ENCODE results near the gene WDR62.

WDR62 gene

GRCh38 chr19:36054733-36055686, at the start of gene WDR62:
Gene WDR62, plus strand, starts transcription at chr19:36054897. Its CDS starts 75 bp downstream, at chr19:36054972.
- FAIRE-seq, result no peak

GRCh38 chr19:36006955-36007354, 47.7 kb upstream of the WDR62 start:
- FAIRE-seq, result no peak

- no peak for FAIRE-seq
Observed at GRCh38 chr19:36008336-36008978, 46.2 kb upstream of the WDR62 start, which contains the start of gene SYNE4. Gene SYNE4, minus strand, starts transcription at chr19:36008813. Its CDS starts 132 bp downstream, at chr19:36008681.

DNA sequence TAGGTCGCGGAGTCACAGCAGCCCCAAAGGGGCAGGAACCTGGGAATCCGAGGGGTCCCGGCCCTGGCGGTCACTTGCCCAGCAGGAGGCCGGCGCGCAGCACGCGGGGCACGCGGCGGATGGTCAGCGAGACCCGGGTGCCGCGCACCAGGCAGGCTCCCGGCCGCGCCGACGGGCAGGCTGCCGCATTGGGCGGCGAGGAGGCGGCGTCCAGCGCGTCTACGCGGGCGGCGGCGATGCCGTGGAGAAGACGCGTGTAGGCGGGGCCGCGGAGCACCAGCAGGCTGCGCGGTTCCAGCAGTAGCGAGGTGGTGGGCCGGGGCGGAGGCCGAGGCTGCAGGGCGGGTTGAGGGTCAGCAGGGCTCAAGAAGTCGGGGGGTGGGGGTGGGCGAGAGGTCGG, 45.5 kb upstream of the WDR62 start:
- no peak for FAIRE-seq

- FAIRE-seq, result no peak
Observed at GRCh38 chr19:36009633-36010379, 44.9 kb upstream of the WDR62 start.

GRCh38 chr19:36010402-36010801, 44.3 kb upstream of the WDR62 start:
- FAIRE-seq, result no peak

DNA sequence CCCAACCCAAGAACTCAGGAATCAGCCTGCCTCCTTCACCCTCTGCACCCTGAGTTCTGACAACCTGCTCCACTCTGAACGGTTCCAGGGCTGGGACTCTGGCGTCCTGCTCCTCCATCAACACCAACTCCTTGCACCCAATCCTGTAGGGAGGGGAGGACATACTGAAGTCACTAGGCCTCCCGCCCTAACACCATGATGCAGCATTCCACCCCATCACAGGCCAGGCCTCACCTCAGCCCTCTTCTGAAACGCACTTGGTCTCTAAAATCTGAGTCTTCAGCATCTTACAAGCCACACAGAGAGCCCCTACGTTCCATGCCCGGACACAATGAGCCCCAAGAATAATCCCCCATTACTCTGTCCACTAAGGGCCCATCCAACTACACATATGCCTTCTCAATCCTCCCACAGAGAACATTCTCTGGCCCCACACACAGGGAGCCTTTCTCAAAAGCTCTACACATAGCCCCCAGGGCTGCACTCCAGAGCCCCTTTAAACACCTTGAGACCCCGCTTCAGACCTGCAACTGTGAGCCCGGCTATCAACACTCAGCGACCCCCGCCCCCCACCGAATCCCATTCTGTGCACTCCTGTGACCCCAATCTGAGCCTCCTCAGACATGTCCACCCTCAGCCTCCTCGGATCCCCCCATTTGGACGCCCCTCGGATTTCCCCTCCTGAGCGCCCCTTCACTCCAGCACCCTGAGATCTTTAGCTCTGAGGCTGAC, 41.3 kb upstream of the WDR62 start:
- no peak for FAIRE-seq

DNA sequence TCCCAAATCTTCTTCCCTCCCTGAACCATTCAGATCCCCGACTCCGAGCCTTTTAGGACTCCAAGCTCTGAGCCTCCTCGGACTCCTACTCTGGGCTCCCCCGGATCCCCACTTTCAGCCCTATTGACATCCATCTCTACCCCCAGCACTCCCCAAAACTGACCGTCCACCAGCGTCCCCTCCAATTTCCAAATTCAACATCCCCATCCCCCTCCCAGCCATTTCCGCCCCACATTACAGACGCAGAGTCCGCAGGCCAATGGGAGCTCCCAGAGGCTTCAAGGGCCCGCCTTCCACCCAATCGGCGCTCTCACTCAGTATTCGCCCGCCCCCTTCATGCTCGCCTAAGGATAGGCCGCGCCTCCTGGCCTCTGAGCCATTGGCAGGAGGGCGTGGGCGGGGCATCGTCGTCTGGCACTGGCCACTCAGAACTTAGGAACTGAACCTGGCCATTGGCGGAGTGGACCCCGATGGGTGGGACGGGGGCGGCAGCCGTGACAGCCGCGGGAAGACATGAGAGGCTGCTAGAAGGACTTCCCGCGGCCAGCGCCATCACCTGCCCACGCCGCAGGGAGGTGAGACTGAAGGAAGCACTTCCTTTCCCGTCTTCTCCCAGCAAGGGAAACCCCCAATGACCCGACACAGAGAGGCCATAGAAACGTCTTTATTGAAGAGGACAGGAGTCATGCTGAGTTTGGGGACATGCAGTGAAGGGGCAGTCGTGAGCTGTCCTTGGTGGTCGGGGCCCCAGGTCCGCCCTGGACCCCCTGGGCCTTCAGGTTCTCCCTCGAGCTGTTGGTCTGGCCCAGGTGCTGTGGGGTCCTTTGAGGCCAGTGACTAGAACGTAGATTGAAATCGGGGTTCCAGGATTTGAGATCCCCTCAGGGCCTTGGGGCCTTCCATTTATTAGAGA, 40.4 kb upstream of the WDR62 start, which contains the start of gene ALKBH6:
TSS of gene ALKBH6 (minus strand) at position 202 of the 913 bp plus-strand sequence. CDS start 816 bp downstream, outside the sequence.
- FAIRE-seq, result peak; percentile 100

DNA sequence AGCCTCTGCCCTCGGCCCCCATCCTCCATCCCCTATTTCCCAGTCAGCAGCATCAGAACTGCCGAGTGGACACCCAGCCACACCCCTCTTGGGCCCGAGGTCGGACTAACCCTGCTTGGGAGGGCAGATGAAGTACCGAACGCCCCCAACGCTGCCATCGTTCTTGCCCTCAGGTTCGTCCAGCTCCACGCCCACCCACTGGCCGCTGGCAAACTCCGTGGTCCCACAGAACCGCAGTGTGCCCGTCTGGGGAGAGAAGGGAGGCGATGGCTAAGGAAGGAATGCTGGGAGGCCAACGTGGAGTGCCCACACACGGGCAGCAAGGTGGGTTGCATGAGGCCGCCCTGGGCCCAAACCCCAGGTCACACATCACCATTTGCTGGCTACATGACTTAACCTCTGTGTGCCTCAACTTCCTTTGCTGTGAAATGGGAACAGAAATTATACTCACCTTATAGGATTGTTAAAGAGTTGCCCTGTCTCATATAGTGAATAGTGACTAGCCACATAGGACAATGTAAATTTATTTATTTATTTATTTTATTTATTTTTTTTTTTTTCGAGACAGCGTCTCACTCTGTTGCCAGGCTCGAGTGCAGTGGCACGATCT, 35.5 kb upstream of the WDR62 start:
- no peak for FAIRE-seq

- no peak for FAIRE-seq
Observed at GRCh38 chr19:36023432-36023831, 31.3 kb upstream of the WDR62 start.

GRCh38 chr19:36025541-36025940, 29.2 kb upstream of the WDR62 start:
- no peak for FAIRE-seq

GRCh38 chr19:36026091-36026876, 28.4 kb upstream of the WDR62 start:
- FAIRE-seq, result no peak

- no peak for FAIRE-seq
Observed at GRCh38 chr19:36027696-36028095, 27.0 kb upstream of the WDR62 start.

DNA sequence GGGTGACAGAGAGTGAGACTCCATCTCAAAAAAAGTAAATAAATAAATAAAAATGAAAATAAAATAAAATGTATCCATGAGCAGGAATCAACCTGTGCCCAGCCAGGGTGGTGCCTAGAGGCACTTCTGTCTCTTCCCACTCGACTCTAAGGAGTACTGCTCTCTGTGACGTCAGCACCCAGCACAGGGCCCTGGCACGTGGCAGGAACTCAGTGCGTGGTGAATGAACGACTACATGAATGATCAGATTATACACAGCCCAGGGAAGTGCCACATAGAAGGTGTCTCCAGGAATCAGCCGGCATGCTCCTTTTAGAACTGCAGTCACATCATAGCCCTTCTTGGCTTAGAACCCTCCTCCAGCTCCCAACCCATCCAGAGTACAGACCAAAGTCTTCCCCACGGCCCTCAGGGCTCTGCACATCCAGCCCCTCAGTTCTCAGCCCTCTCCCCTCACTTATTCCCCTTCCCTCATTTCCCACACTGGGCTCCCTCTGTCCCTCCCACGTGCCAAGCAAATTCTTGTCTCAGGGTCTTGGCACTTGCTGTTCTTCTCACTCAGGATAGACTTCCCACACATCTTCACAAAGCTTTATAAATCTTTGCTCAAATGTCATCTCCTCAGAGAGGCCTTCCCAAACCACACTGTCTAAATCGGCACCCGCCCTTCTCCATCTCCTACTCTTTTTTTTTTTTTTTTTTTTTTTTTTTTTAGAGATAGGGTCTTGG, 26.2 kb upstream of the WDR62 start:
- FAIRE-seq, result no peak

DNA sequence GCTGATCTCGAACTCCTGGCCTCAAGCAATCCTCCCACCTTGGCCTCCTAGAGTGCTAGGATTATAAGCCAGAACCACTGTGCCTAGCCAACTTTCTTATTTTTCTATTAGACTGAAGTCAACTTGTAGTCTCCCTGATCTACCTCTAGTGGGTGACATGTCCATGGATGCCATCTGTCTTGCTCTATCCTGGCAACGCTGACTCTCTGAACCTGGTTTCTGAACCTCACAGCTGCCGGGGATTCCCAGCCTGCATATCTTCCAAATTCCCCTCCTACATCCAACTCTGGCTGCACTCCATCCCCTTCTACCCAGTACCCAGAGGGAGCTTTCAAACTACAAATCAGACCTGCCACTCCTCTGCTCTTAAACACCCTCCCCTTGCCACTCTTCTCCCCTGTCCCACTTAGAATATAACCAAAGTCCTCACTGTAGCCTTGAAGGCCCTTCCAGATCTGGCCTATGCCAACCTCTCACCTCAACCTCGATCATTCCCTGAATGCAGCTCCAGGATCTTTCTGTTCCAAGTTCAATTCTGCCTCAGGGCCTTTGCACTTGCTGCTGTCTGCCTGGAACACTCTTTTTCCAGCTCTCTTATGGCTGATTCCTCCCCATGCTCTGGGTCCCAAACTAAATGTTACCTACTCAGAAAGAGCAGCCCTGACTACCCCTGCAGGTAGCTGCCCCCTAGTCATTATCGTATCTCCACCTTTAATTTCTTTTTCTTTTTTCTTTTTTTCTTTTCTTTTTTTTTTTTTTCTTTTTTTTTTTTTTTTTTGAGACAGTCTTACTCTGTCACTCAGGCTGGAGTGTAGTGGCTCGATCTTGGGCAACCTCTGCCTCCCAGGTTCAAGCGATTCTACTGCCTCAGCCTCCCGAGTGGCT, 24.2 kb upstream of the WDR62 start:
- FAIRE-seq, result no peak

DNA sequence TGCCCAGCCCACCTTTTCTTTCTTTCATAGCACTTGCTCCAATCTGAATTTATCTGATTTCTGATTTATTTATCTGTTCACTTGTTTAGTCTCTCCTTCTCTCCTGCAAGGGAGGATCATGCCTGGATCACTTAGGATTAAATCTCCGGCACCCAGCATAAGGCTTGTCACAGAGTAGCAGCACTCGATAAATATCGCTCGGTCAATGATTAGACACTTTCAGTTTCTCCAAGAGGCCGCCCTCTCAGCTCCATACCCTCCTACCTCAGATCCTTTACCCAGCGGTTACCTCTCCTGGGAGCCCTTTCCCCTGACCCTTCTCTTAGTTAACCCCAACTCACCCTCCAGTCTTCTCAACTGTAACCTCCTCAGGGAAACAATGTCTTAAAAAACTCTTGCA, 23.4 kb upstream of the WDR62 start:
- no peak for FAIRE-seq

- FAIRE-seq, result no peak
Observed at GRCh38 chr19:36032251-36033104, 22.2 kb upstream of the WDR62 start, which contains the start of gene CLIP3. Gene CLIP3, minus strand, starts transcription at chr19:36032873. Its CDS starts 516 bp downstream, at chr19:36032357.

Data from endometrium (tissue), 2 donors.